ENCODE data around the gene FAM78A.
"Not testable (repeated sequence)": the region's sequence is repeated elsewhere in the genome, so short reads cannot be mapped to it uniquely, and the experiment has no call there.

The FAM78A gene

DNA sequence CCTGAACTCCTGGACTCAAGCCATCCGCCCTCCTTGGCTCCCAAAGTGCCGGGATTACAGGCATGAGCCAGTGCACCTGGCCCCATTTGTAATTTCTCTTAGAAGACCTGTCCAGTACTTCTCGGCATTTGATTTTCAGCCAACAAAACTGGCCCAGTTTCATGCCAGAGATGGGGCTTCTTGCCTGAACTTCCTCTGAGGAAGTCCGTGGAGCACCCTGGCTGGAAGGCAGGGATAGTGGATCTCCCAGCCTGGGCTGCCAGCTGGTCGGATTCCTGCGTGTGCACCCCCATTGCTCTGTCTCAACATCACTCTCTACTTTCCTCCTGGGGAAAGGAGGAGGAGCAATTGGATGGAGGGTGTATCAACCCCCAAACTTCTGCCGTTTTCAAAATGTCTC lies 39.0 kb downstream of the FAM78A start:
- no peak for DNase-seq (ENCODE audit: low read depth)

DNA sequence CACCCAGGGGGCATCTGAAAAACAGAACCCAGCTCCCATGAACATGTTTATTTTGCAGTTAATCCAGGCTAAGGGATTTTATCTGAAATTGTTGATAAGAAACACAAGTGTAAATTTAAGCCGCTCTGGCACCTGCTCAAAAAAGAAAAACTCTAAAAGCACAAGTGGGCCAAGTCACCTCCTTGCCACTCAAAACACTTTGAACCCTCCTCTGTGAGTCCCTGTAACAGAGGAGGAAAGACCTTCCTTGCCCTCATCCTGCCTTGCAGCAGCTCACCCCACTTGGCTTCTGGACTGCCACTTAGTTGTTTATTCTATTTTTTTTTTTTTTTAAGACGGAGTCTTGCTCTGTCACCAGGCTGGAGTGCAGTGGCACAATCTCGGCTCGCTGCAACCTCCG lies 39.5 kb downstream of the FAM78A start:
- DNase-seq (ENCODE audit: low read depth), result no peak

DNA sequence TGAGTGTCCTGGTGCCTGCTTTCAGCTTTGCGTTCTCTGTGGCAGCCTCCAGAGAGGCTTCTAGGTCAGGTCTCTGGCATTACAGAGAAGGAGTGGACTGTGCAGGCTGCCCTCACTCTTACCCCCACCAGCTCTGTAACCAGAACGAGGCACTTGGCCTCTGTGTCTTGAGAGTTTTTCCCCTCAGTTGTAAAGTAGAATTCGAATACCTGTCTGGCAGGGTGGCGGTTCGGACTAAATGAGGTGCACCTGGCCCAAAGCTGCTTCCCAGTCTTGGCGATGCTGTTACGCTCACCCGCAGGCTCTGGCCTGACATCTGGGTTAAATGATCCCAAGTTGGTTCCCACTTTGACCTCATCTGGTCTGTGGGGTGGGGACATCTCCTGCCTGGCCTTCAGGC lies 40.1 kb downstream of the FAM78A start:
- no peak for DNase-seq (ENCODE audit: low read depth)

DNA sequence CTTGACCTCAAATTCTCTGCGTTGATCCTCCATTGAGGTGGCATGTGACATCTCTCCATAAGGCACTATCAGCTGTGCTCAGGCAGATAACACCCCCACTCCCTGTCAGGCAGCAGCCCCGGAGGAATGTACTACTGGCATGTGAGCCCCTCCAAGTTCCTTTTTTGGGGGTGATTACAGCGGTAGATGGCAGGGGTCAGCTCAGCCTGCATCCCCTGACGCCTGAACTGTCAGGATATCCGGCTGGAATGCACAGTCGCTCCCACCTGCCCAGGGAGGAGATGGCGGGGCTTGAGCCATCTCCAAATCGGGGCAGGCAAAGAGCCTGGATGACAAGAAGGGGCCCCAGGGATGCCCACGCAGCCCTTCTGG lies 40.8 kb downstream of the FAM78A start:
- no peak for DNase-seq (ENCODE audit: low read depth)

DNA sequence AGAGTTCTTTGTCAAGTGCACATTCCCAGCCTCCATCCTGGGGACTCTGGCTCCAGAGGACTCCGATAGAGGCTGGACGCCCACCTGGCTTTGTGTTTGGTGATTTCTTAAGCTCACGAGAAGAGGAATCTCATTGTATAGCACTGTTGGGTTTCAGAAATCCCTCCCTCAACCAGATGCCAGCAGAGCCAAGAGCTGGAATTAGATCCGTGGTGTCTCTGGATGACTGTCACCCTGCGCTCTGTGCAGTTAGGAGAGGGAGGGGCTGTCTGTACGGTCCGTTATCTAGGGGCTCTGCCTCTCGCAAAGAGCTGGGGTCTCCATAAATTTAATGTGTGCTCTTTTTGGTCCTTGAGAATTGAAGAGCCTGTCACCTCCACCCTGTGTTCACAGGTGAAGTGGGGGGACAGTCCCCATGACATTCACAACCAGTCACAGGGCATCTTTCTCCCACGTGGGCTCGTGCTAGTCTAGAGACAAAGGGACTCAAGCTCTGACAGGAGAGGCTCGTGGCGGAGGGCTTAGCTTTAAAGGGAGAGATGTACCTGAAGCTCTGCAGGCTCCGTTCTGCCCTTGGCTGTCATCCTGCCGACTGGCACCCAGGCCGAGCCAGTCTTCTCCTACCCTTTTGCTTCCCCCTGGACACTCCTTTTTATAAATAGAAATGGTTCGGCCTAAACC lies 41.4 kb downstream of the FAM78A start:
- DNase-seq (ENCODE audit: low read depth), result no peak

DNA sequence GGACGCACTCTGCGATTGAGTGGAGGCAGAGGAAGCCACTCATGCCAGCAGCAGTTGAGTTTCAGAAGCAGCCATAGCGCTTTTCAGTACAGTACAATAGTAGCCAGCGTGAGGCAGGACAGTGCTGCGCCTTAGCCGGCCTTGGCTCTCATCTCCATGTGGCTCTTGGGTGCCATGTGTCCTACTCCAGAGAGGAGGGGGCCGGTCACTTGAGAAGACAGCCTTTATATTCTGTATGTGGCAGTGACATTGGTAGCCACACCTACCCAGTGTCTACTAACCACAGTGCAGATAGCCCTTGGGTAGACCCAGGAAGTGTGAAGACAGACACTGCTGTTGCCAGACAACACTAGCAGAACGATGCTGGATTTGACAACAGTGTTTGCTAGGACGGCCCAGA lies 42.3 kb downstream of the FAM78A start:
- no peak for DNase-seq (ENCODE audit: low read depth)

DNA sequence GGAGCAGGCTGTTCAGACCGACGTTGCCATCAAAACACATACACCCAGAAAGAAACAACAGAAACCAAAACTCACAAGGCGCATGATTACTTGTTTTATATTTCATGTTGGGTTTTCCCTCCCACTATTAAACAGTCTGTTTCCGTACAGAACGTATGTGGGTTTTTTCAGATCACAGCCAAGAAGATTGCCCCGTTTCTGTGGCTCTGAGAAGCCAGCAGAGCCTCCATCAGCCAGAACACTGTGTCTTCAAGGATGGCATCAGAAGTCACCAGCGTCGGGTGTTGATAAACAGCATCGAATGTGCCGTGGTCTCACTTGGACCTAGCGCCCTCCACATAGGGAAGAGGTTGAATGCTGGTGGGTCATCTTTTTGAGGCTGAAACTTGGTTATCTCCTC lies 42.8 kb downstream of the FAM78A start:
- DNase-seq (ENCODE audit: low read depth), result no peak

DNA sequence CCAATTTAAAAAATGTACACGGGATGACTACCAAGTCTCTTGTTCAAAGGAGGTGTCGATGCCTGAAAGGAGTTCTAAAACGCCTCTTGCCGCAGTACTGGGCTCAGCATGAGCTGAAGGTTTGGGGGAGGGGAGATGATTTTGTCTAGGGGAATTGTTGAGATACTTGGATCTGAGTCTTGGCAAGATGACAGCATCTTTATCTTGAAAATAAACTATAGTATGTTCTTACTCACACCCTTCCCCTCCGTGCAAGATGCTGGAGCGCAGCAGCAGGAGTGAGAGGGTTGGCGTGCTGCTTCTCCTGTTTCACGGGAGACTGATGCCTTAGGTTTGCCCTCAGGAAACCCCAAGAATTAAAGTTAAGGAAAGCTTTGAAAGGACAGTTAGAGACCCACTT lies 47.3 kb downstream of the FAM78A start:
- DNase-seq (ENCODE audit: low read depth), result no peak

DNA sequence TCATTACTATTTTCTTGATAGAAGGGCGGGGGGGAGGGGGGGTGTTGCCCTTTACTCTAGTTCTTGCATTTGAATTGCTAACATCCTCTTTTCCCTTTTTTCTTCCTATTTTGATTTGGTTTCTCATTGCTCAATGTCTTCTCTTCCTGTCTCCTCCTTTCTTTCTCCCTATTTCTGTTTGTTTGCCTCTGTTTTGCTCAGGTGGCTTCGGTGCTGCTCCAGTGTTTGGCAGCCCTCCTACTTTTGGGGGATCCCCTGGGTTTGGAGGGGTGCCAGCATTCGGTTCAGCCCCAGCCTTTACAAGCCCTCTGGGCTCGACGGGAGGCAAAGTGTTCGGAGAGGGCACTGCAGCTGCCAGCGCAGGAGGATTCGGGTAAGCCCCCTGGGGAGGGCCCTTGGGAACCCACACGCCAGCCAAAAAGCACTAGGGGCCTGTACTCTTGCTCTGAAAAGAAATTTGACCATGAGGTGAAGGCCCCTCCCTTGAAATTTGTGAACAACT lies 48.3 kb downstream of the FAM78A start:
- DNase-seq (ENCODE audit: low read depth), result no peak

DNA sequence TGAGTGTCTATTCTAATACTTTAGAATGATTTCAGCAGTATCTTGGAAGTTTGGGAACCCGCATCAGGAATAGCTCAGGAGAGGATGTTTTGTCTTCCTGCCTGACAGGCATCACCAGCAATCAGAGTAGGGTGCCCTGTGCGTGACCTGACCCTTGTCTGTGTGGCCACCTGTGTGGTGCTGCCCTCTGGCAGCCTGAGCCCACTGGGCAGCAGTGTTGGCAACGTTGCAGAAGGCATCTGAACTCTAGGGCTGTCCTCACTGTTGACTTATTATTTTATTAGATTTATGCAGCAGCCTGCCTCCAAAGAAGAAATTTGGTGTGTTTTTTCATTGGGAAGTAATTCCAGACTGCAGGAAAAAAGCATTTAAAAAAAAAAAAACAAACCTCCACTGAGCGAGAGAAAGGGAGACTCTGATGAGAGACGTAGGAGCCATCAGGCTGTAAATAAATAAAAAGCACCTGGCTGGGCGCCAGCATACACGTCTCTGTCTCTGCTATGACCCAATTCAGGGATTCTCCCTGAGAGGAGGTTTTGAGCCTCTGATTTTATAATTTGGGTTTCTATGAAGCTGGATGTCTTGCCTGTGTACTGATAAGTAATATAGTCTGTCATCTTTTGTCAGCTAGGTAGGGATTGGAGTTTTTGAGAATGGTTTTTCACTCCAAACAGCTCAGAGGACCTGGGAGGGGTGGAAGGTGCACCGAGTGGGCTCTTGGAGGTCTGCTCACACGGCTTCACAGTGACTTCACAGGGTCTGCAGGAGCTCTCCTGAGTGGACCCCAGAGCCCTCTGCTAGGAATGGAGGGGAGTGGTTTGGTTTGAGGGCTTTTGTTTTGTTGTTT lies 49.0 kb downstream of the FAM78A start:
- no peak for DNase-seq (ENCODE audit: low read depth)

DNA sequence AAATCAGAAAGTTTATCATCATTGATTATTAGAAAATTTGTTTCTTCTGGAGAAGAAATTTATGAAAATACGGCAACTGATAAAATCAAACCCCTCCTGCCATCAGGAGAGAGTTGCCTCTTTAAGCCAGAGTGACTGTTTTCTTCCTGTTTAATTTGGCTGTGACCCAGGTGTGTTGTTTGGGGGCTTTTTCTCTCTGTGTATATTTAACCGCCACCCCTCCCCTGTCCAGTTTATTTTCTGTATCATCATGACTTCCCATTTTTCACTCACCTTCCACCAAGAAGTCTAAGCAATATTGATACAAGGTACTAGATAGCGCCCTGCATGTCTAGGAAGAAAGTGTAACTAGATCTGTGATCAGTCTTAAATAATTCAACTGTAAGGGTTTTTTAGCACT lies 50.1 kb downstream of the FAM78A start:
- no peak for DNase-seq (ENCODE audit: low read depth)

DNA sequence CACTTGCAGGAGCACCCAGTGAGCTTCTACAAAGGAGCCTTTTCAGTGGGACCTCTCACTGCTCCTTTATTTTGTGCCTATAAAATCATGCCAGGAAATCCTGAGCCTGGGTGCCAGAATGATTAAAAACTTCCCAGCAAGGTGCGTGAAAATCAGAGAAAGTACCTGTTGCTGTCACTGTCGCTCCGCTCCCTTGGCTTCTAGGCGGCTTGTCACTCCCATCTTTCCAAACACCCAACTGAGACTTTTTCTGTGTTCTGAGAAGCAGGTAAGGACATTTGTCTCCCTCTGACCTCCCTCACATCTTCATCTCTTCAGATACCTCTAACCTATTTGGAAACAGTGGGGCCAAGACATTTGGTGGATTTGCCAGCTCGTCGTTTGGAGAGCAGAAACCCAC lies 53.9 kb downstream of the FAM78A start:
- no peak for DNase-seq (ENCODE audit: low read depth)

DNA sequence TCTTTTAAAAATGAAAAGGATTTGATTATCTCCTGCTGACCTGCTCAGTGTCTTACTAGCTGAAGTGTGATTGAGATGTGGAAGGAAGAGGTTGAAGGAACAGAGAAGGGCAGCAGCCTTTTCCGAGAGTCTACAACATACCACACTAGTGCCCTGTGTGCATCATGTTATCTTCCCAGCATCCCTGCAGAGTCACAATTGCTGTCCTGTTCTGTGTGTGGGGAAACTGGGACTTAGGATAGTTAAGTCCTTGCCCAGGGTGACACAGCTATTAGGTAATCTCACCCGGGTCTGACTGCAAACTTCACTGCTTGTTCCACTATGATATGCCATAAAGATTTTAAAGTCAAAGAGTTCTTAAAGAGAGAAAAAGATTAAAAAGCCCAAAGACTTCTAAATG lies 55.8 kb downstream of the FAM78A start:
- no peak for DNase-seq (ENCODE audit: low read depth)

DNA sequence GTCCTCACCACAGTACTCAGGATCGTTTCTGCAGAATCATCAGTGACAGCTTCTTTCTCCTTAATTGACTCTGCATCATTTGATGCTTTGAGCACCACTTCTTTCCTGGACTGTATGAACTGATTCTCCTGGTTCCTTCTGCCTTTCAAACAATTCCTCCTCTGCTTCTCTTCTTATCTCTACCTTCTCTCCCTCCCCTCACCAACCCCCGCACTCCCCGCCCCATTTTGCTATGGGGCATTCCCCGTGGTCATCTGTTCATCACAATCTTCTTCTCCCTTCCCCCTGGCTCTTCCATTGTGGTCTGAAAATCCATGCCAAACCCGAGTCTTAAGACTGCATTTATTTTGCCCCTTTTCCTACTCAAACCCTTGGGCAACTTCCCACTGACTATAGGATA lies 57.9 kb downstream of the FAM78A start:
- DNase-seq (ENCODE audit: low read depth), result no peak

DNA sequence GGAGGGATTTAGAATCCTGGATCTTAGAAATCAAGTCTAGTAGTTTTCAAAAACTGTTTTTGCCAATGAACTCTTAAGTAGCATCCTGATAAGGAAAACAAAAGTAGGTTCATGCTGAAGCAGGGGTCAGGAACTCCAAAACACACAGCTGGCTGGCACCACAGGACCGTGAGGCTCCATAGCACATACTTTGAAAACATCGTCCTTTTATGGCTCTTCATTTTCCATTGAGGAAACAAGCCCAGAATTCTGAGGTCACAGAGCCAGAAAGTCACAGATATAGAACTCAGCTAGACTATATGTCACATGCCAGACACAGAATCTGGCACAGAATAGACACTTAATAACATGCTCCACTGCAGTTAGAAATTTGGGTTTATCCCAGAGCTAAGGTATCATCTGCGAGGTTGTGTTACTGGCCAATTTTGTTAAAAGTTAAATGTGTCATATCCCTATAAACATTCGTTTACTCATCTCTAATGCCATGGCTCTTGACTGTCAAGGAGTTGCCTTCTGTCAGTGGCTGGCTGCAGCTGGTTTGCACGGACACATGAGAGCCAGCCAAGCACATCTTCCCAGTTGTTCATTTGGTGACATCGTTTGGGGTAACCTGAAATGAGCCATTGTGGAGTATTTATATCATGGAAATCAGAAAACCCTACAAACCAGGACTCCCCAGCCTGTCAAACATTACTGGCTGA lies 58.8 kb downstream of the FAM78A start:
- DNase-seq (ENCODE audit: low read depth), result no peak

DNA sequence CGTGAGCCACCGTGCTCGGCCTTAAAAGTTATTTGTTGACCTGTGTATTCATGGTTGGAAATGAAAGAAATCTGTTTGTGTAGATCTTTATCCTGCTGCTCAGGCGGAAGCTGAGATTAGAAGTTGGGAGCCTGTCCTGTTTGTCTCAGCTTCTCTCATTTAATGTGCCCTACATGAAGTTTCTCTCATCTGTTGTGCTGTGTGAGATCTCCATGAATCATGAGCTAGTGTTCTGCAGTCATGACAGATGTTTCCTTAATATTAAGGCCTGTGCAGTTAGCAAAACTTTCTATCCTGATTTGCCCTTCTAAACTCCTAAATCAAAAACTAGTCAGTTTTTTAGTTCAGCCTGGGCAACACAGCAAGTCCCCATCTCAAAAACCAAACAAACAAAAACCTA lies 59.5 kb downstream of the FAM78A start:
- no peak for DNase-seq (ENCODE audit: low read depth)

DNA sequence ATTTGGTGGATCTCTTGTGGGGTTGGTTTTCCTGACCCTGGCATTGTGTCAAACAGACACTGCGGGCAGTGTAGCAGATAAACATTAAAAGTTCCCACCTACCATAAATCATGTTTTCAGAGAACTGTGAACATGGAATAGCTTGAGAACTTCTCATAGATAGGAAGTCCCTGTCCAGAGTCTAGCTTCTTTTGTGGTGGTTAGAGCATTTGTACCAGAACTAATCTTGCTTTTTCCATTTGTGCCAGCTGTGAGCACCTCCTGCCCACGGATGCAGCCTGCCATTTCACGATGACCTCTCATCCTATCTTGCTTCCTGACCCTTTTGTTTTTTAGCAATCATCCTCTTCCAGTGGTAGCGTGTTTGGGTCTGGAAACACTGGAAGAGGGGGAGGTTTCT lies 61.4 kb downstream of the FAM78A start:
- DNase-seq (ENCODE audit: low read depth), result no peak

DNA sequence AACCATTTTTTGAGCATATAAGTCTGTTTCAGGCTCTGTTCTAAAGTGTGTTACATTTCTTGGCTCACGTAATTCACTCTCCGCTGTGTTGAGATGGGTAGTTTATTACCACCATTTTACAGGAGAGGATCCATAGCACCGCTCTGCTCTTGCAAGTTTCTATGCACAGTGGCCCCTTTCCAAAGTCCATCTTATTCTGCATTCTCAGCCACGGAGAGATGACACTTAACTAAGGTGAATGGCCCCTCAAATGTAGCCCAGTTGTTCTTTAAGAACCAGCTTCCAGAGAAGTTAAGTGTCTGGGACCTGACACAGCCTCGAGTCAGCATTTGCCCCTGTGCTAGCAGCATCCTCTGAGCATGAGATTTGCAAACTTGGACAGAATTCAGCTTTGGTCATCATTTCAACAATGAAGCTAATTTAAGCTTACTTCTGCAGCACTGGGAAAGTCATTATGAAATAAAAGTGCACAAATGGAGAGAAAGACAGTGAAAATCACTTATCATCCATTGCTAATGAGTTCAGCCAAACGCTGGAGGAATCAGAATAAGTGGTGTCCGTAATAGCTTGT lies 61.9 kb downstream of the FAM78A start:
- DNase-seq (ENCODE audit: low read depth), result no peak

DNA sequence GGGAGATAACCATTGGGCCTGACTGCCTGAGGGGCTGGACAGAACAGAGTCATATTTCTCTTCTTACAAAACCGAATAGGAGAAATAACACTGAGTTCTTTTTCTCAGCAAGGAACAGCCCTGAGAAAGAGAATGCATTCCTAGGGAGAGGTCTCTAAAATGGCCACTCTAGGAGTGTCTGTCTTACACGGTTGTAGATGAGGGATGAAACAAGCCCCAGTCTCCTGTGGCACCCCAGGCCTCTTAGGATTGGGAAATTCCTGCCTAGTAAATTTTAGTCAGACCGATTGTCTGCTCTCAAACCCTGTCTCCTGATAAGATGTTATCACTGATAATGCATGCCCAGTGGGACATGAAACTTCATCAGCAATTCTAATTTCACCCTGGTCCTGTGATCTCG lies 64.4 kb downstream of the FAM78A start:
- not testable (repeated sequence) for DNase-seq (ENCODE audit: low read depth)
